NOMO-1 treated with DMSO at 0.1 percent for 48 hours (cell line): Measurements from ENCODE around the gene ANXA7.
"Not testable (repeated sequence)": the region's sequence is repeated elsewhere in the genome, so short reads cannot be mapped to it uniquely, and the experiment has no call there.

Experiments used
- DNase-seq: peaks from one replicate; lab custom pipeline; 2025; ENCODE audit not compliant: unreplicated experiment; lab: John Stamatoyannopoulos, UW

ANXA7 gene

GRCh38 chr10:73340121-73340520 lies 73.7 kb downstream of the ANXA7 start:
- no peak for DNase-seq

- DNase-seq, result no peak
Measured at GRCh38 chr10:73339436-73339835, 74.4 kb downstream of the ANXA7 start.

- DNase-seq, result no peak
Measured at GRCh38 chr10:73338801-73339368, 75.0 kb downstream of the ANXA7 start.

- DNase-seq, result no peak
Measured at GRCh38 chr10:73333202-73333601, 80.7 kb downstream of the ANXA7 start.

- DNase-seq, result no peak
Measured at GRCh38 chr10:73332379-73332778, 81.5 kb downstream of the ANXA7 start.

- DNase-seq, result not testable (repeated sequence)
Measured at GRCh38 chr10:73328523-73328922, 85.3 kb downstream of the ANXA7 start.

GRCh38 chr10:73325290-73325689 lies 88.6 kb downstream of the ANXA7 start:
- not testable (repeated sequence) for DNase-seq
